Activated CD4-positive, alpha-beta T cell treated with anti-CD3 and anti-CD28 coated beads, Interleukin-2, amount 50 U/mL, for 24 hours (primary cell): ENCODE results near the gene GPR135.

Experiments used
- DNase-seq, 2 donors: peaks; one replicate each; pipeline ENCODE4 v3.0.0-alpha.2; 2020; ENCODE audit warnings: low read depth in 1 of 2, low spot score in 1 of 2

The GPR135 gene

GRCh38 chr14:59465316-59466135 is at the start of gene GPR135:
GPR135 (minus strand) TSS chr14:59465380; CDS start chr14:59465226, 154 bp downstream.
- DNase-seq: peak in 1 of 2 donors; percentile 7

DNA sequence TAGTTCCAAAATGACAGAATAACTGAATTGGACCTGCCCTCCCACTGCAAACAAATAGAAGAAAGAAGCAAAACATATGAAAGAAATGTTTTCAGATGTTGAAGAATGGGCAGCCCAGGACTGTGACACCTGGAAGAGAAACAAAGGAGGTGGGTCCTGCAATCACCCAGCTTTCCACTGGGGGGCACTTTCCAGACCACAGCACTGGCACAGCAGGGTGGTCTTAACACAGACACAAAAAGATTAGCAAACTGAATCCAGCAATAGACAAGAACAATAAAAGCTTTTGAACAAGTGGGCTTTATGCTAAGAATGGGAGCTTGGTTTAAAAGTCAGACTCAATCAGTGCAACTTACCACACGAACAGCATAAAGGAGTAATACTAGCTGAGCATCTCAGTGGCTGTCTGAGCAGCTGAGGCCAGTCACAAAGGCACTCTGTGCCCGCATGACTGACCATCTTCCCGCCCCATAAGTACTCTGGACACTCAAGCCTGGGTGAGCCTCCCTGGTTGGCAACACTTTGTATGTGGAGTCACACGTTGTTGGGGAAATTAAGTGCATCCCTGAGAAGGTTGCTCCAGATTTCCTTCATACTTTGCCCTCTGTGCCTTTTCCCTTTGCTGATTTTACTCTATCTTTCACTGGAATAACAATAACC is 46.9 kb upstream of the GPR135 start:
- no peak for DNase-seq

DNA sequence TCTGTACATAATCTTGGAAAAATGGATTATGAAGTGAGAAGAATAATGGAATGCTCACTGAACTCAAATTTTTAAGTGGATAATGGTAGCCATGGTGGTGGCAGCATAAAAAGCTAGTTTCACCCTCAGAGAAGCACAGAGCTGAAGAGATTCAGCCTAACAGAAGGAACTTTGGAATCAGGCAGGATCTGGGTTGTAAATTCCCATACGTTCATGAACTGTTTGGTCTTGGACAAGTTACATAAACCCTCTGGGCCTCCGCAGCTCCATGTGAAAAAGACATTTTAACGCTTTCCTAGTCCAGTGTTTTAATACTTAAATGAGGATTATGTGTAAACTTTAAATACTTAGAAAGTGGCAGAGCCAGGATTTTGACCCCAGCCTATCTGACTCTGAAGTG is 45.8 kb upstream of the GPR135 start:
- DNase-seq: no peak

DNA sequence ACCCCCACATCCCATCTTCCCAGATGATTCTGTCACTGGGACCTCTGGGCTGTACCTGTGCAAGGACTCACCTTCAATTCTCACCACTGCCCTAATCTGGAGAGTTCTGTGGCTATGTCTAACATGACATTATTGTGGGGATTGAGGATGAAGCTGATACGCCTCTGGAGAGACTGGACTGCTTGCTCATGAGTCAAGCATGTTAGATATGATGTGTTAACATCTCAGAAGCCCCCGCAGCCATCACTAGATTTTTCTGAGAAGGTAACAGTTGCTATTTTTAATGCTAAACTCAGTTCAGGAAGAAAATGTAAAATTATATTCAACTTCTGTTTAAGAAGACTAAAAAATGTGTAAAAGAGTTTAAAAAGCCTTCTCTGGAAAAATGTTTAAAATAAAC is 44.8 kb upstream of the GPR135 start:
- DNase-seq: no peak

DNA sequence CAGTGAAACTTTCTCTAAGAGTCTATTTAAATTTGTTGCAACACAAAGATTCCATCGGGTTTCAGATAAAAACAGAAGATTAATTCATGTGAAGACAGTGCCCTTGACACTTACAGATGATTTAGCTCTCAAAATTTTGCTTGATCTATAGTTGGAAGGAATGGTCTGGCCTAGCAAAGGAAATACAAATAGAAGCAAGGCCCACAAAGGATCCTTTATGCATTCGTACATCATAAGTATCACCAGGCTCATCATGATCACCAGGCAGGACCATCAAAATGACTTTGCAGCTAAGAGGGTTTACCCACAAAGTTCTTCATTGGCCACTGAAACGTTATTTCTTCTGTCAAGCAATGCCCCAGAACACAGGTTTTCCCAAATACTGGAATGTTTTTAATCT is 43.9 kb upstream of the GPR135 start:
- no peak for DNase-seq

GRCh38 chr14:59507752-59508103 is 42.5 kb upstream of the GPR135 start:
- DNase-seq: no peak

- DNase-seq: peak in 1 of 2 donors; percentile 18
Observed at GRCh38 chr14:59507063-59507751, 42.0 kb upstream of the GPR135 start.

GRCh38 chr14:59503256-59503655 is 38.1 kb upstream of the GPR135 start:
- no peak for DNase-seq

DNA sequence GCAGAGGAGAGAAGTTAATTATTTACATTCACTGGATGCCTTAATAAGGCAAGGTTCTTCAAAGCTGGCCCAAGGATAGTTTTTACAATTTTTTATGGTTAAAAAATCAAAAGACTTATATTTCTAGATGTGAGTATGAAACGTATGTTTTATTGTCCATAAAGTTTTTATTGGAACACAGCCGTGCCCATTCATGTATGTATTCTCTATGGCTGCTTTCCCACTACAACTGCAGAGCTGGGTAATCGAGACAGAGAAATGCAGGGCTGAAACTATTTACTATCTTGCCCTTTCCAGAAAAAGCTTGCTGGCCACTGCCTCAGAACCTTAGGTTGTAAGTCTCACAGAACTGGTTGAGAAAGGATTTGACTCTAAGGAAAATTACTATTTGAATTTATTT is 35.6 kb upstream of the GPR135 start:
- no peak for DNase-seq

- no peak for DNase-seq
Observed at GRCh38 chr14:59492384-59492783, 27.2 kb upstream of the GPR135 start.

- no peak for DNase-seq
Observed at GRCh38 chr14:59490756-59491155, 25.6 kb upstream of the GPR135 start.

GRCh38 chr14:59484639-59485175 is 19.5 kb upstream of the GPR135 start:
- DNase-seq: no peak

DNA sequence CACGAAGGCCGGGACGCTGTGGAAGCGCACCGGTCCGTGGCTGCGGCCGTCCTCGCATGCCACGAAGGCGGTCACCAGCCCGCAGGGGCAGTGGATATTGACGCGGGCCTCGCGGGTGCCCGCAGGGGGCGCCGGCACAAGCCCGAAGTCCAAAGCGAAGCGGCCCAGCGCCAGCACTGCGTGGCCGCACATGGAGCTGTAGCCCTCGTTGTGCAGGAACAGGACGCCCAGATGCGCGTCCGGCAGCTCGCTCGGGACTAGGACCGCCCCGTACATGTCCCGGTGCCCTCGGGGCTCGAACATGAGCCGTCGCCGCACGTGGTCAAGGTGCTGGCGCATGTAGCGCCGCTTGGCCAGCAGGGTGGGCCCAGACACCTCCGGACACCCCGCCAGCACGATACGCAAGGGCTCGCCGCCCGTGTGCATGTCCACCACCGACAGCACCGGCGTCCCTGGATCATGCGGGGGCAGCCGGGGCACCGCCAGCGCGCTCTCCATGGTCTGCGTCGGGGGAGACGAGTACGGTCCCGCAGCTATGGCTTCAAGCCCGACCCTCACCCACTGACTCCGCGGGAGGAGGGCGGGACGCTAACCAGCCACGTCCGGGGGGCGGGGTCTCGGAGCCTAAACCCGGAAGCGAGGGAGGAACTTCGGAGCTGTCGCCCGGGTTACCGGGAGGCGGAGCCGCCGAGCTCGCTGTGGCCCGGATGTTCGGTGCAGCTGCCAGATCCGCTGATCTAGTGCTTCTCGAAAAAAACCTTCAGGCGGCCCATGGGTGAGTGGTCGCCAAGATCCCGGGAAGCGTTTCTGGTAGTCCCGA is 18.8 kb upstream of the GPR135 start, which contains the start of the genes JKAMP and L3HYPDH:
Gene JKAMP, plus strand, starts transcription at position 699 of the 820 bp plus-strand sequence. Its CDS starts 73 bp downstream, at position 772.
Gene L3HYPDH, minus strand, starts transcription at position 590 of the 820 bp plus-strand sequence. Its CDS starts 92 bp downstream, at position 498.
- peak; percentile 95 to 97 for DNase-seq

DNA sequence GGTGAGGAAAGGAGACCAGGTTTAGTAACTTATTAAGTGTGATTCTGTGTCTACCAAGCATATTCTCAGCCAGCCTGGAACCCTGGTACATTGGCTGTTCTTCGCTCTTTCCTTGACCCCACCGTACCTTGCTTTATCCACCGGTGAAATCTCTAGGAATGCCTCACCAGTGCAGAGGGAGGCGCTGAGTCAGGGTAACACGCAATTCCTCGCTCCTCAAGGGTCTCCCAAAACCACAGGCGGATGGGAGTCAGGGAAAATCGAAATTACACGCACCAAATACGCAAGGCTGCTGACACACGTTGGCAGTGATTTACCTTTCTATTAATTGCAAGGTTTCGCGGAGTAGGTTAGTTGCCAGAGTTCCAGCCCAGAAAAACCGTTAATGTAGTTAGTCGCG is 18.2 kb upstream of the GPR135 start:
- no peak for DNase-seq

GRCh38 chr14:59482541-59483331 is 17.6 kb upstream of the GPR135 start:
- DNase-seq: no peak

DNA sequence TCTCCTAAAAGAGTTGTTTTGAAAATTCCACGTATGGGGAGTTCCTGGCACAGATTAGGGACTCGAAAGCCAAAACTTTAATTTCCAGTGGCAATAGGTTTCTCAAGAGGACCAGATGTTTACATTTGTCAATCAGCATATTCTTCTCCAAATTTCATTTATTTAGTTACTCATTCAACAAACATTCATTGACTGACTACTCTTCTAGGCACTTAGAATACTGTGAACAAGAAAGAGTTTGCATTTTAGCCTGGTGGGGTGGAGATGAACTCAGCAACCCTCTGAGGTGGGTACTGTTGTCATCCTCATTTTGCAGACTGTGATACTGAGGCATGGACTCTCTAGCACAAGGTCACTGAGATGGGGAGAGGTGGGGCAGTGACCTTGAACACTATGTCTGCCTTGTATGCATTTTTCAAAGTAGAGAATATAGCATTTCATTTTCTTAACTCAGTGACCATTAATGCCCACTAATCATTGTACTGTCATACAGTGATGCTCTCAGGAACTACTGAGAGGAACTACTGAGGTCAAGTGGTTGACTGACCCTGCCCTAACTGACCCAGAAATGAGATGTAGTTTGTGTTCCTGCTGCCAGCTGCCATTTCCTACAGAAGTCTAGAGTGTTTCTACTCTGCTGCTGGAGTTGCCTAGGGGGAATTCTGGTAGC is 16.8 kb upstream of the GPR135 start:
- DNase-seq: no peak

DNA sequence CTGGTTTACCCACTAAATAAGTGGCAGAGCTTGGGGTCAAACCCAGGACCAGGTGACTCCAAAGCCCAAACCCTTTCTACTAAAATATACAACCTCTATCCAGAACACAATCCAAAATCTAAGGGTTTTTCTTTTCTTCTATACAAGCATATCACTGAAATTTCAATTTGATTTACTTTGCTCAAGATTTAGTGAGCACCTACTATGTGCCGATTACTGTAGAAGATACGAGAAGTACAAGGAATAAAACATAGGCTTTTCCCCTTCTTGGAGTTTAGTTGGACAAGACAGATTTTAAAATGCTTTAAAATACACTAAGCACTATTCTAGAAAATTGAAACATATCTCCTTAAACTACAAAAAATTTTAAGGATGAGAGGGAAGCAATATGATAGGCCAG is 16.2 kb upstream of the GPR135 start:
- DNase-seq: no peak

DNA sequence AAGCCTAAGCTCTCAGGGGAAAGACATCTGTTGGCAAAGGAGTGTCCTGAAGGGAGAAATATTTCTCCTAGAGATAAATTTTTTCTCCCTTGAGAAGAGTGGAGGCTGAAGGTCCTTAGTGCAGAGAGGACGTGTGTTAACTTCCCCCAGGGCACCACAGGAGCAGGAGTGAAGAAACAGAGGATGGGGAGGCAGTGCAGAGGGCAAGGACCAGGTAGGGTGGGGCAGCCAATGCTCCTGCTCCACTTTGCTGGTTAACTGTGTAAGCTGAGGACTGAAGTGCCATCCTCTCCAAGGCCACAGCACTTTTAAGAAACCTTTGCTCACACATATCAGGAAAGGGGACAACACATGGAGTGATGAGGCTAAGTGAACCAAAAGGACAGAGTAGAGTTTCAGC is 15.0 kb upstream of the GPR135 start:
- DNase-seq: no peak

DNA sequence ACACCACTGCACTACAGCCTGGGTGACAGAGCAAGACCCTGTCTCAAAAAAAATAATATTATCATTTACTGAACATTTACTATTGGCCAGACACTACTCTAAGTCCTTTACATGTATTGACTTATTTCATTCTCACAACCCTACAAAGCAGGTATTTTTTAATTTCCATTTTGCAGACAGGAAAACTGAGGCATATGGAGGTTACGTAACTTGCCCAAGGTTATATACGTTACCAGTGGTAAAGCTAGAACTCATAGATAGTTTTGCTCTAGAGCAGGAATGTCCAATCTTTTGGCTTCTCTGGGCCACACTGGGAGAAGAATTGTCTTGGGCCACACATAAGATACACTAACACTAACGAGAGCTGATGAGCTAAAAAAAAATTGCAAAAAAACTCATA is 13.4 kb upstream of the GPR135 start:
- no peak for DNase-seq
